Cardiac fibroblast (primary cell): ENCODE results near the gene USP53.

Experiments
- DNase-seq, 2 donors: peaks; one replicate each; pipeline versions ENCODE4 v3.0.0 to v3.0.0-alpha.2; 2010; ENCODE audit warnings: low read depth in 2 of 2
- H3K4me3 ChIP-seq, 2 donors: replicated peaks in 1 of 2; 1 replicate in 1 of 2; 2 replicates in 1 of 2; pipeline ENCODE4 v1.5.1; 2011; ENCODE audit warnings: low read depth in 2 of 2, low read length in 2 of 2, mild to moderate bottlenecking in 2 of 2, moderate library complexity in 1 of 2
- CTCF ChIP-seq: IDR thresholded peaks from one replicate; pipeline ENCODE4 v1.5.1; 2011; ENCODE audit warnings: low read depth, mild to moderate bottlenecking, low read length, inconsistent platforms

Gene USP53

DNA sequence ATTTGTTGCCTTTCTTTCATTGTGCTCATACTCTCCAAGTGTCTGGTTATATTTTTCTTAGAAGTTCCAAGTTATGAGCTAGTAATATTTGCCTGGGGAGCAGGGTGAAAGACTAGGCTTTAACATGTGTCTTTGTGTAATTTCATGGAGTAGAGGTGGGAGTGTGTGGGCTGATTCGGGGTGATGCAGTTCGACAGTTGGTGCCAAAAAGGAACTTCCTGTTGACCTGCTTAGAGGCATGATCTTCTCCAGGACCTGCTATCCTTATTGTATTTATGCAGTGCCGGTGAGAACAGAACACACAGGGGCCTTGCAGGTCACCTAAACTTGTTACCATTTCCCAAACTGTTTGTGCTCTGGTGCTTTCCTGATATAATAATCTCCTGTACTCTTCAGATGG is 21.2 kb downstream of the USP53 start:
- no peak for TF ChIP-seq CTCF
- DNase-seq, result peak; percentile 35 to 37
- no peak overlapping the region for H3K4me3 ChIP-seq

DNA sequence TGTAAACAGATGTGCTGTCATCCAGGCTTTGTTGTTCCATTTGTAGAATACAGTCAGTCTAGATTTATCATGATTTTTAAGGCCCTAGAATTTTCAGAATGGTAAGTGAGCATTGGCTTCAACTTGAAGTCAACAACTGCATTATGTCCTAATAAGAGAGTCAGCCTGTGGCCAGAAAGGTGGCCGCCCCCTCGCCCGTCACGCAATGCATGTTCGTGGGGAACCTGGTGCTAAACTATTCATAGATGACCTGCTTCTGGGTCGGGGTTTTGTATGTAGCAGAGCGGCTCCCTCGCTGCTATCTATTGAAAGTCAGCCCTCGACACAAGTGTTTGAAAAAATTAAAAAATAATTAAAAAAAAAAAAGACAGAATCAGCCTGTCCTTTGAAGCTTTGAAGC is 24.7 kb downstream of the USP53 start:
- no peak for DNase-seq
- no peak overlapping the region for H3K4me3 ChIP-seq
- TF ChIP-seq CTCF, result no peak

- DNase-seq, result no peak
- H3K4me3 ChIP-seq, result no peak overlapping the region
- no peak for TF ChIP-seq CTCF
These were observed 25.1 kb downstream of the USP53 start for GRCh38 chr4:119237642-119238041.

- TF ChIP-seq CTCF, result no peak
- peak in 1 of 2 donors; percentile 31 for DNase-seq
- no peak overlapping the region for H3K4me3 ChIP-seq
These were observed 25.7 kb downstream of the USP53 start for GRCh38 chr4:119238068-119238722.

GRCh38 chr4:119240128-119240527 is 27.6 kb downstream of the USP53 start:
- DNase-seq, result no peak
- H3K4me3 ChIP-seq, result no peak overlapping the region
- no peak for TF ChIP-seq CTCF

DNA sequence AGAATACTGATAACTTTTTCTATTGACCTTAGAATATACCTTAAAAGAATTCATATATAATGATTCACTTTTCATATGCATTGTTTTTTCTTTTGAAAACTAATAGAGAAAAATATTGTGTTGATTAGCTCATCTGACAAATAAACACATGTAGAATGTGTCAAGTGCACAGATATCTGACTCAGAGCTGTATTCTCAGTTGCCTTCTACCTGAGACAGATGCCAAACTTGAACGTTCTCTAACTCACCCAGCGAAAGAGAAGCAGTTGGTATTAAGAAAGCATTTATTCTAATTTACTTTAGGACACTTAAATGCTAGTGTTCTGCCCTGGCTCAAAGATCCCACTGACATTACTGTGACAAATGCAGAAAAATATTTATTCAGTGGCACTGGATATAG is 28.1 kb downstream of the USP53 start:
- TF ChIP-seq CTCF, result no peak
- DNase-seq, result no peak
- H3K4me3 ChIP-seq, result no peak overlapping the region

GRCh38 chr4:119242417-119242816 is 29.9 kb downstream of the USP53 start:
- no peak overlapping the region for H3K4me3 ChIP-seq
- no peak for DNase-seq
- no peak for TF ChIP-seq CTCF
